Activated naive CD4-positive, alpha-beta T cell treated with anti-CD3 and anti-CD28 coated beads, Interleukin-2, amount 10 ng/mL, durations not matched to agents 7 days and 5 days (primary cell): ENCODE data around the gene NET1.

ENCODE experiments used
- CTCF ChIA-PET: fragments of 350-600 bp; sonication (Branson Sonifier 250); formaldehyde crosslinking; loops from one replicate; lab custom pipeline; 2021; ENCODE audit warnings: antibody characterized with exemption; lab: Charles Lee
- DNase-seq: peaks from one replicate; pipeline ENCODE4 v3.0.0-alpha.2; 2020
- H3K27ac Mint-ChIP-seq: one replicate; pipeline ENCODE4 v1.8.0; 2021; ENCODE audit warnings: mild to moderate bottlenecking, moderate library complexity, mixed read lengths
- H3K27me3 Mint-ChIP-seq: one replicate; pipeline ENCODE4 v1.8.0; 2021; ENCODE audit warnings: mild to moderate bottlenecking, mixed read lengths
- H3K36me3 Mint-ChIP-seq: one replicate; pipeline ENCODE4 v1.8.0; 2021; ENCODE audit warnings: mixed read lengths
- H3K4me1 Mint-ChIP-seq: one replicate; pipeline ENCODE4 v1.8.0; 2021; ENCODE audit warnings: mixed read lengths
- H3K4me3 Mint-ChIP-seq: one replicate; pipeline ENCODE4 v1.8.0; 2021; ENCODE audit warnings: mild to moderate bottlenecking, moderate library complexity, mixed read lengths
- H3K9me3 Mint-ChIP-seq: one replicate; pipeline ENCODE4 v1.8.0; 2021; ENCODE audit warnings: mixed read lengths

NET1 gene

GRCh38 chr10:5480162-5480941, 68.0 kb downstream of the NET1 start:
- Mint-ChIP-seq H3K27ac (no peak overlapping the region), H3K9me3 (no peaks in the 10 kb centered on the region), H3K4me1 (no peaks in the 10 kb centered on the region), H3K4me3 (no peak overlapping the region), H3K36me3 (no peaks in the 10 kb centered on the region), H3K27me3 (peaks cover 31% of the 10 kb centered on the region)
- CTCF ChIA-PET: no interaction called here
- no peak for DNase-seq

GRCh38 chr10:5481121-5481520, 68.8 kb downstream of the NET1 start:
- no peak overlapping the region for H3K4me3 Mint-ChIP-seq
- H3K36me3 Mint-ChIP-seq: no peaks in the 10 kb centered on the region
- DNase-seq: no peak
- CTCF ChIA-PET: no interaction called here
- H3K4me1 Mint-ChIP-seq: no peaks in the 10 kb centered on the region
- no peak overlapping the region for H3K27ac Mint-ChIP-seq
- H3K27me3 Mint-ChIP-seq: peaks cover 39% of the 10 kb centered on the region
- H3K9me3 Mint-ChIP-seq: no peaks in the 10 kb centered on the region

- Mint-ChIP-seq H3K4me1 (no peaks in the 10 kb centered on the region), H3K27me3 (peaks cover 48% of the 10 kb centered on the region), H3K4me3 (no peak overlapping the region), H3K27ac (no peak overlapping the region), H3K9me3 (no peaks in the 10 kb centered on the region), H3K36me3 (no peaks in the 10 kb centered on the region)
- DNase-seq: no peak
- CTCF ChIA-PET: no interaction called here
Observed at GRCh38 chr10:5482016-5482415, 69.7 kb downstream of the NET1 start.

- peaks cover 45% of the 10 kb centered on the region for H3K27me3 Mint-ChIP-seq
- H3K4me1 Mint-ChIP-seq: no peaks in the 10 kb centered on the region
- CTCF ChIA-PET: no interaction called here
- no peak for DNase-seq
- H3K9me3 Mint-ChIP-seq: no peaks in the 10 kb centered on the region
- H3K36me3 Mint-ChIP-seq: no peaks in the 10 kb centered on the region
- no peak overlapping the region for H3K27ac Mint-ChIP-seq
- H3K4me3 Mint-ChIP-seq: no peak overlapping the region
Observed at GRCh38 chr10:5484205-5484604, 71.8 kb downstream of the NET1 start.

GRCh38 chr10:5485290-5485689, 72.9 kb downstream of the NET1 start:
- Mint-ChIP-seq H3K4me1 (no peaks in the 10 kb centered on the region), H3K36me3 (no peaks in the 10 kb centered on the region), H3K27ac (no peak overlapping the region), H3K9me3 (no peaks in the 10 kb centered on the region), H3K27me3 (peaks cover 41% of the 10 kb centered on the region), H3K4me3 (no peak overlapping the region)
- CTCF ChIA-PET: no interaction called here
- DNase-seq: no peak

GRCh38 chr10:5485948-5486852, 73.8 kb downstream of the NET1 start:
- CTCF ChIA-PET: no interaction called here
- DNase-seq: no peak
- H3K36me3 Mint-ChIP-seq: no peaks in the 10 kb centered on the region
- H3K27me3 Mint-ChIP-seq: peaks cover 33% of the 10 kb centered on the region
- no peaks in the 10 kb centered on the region for H3K9me3 Mint-ChIP-seq
- H3K4me3 Mint-ChIP-seq: no peak overlapping the region
- H3K4me1 Mint-ChIP-seq: no peaks in the 10 kb centered on the region
- H3K27ac Mint-ChIP-seq: no peak overlapping the region

GRCh38 chr10:5486853-5487235, 74.5 kb downstream of the NET1 start:
- no peaks in the 10 kb centered on the region for H3K36me3 Mint-ChIP-seq
- H3K27ac Mint-ChIP-seq: no peak overlapping the region
- no peak overlapping the region for H3K4me3 Mint-ChIP-seq
- peaks cover 35% of the 10 kb centered on the region for H3K27me3 Mint-ChIP-seq
- CTCF ChIA-PET: no interaction called here
- no peaks in the 10 kb centered on the region for H3K9me3 Mint-ChIP-seq
- no peak for DNase-seq
- H3K4me1 Mint-ChIP-seq: no peaks in the 10 kb centered on the region

- Mint-ChIP-seq H3K36me3 (no peaks in the 10 kb centered on the region), H3K9me3 (peaks cover 7% of the 10 kb centered on the region), H3K4me1 (no peaks in the 10 kb centered on the region), H3K27ac (no peak overlapping the region), H3K27me3 (peaks cover 32% of the 10 kb centered on the region), H3K4me3 (no peak overlapping the region)
- CTCF ChIA-PET: interaction anchor here (0.5 kb wide), 1 partner anchor 1324 kb away, joined by 3 read pairs; no protein-coding TSS in a partner anchor
- DNase-seq: no peak
Observed at GRCh38 chr10:5488272-5489161, 76.2 kb downstream of the NET1 start.

- CTCF ChIA-PET: no interaction called here
- peaks cover 7% of the 10 kb centered on the region for H3K9me3 Mint-ChIP-seq
- no peaks in the 10 kb centered on the region for H3K36me3 Mint-ChIP-seq
- no peaks in the 10 kb centered on the region for H3K4me1 Mint-ChIP-seq
- no peak overlapping the region for H3K27ac Mint-ChIP-seq
- no peak overlapping the region for H3K4me3 Mint-ChIP-seq
- no peak for DNase-seq
- peaks cover 30% of the 10 kb centered on the region for H3K27me3 Mint-ChIP-seq
Observed at GRCh38 chr10:5490032-5490431, 77.7 kb downstream of the NET1 start.

GRCh38 chr10:5490698-5491464, 78.5 kb downstream of the NET1 start:
- CTCF ChIA-PET: no interaction called here
- no peak overlapping the region for H3K27ac Mint-ChIP-seq

GRCh38 chr10:5491477-5491876, 79.1 kb downstream of the NET1 start:
- Mint-ChIP-seq H3K36me3 (no peaks in the 10 kb centered on the region), H3K27ac (no peak overlapping the region), H3K4me1 (no peaks in the 10 kb centered on the region), H3K9me3 (peaks cover 7% of the 10 kb centered on the region), H3K27me3 (peaks cover 16% of the 10 kb centered on the region), H3K4me3 (no peak overlapping the region)
- no peak for DNase-seq
- CTCF ChIA-PET: no interaction called here

More at GRCh38 chr10:5490698-5491464, 78.5 kb downstream of the NET1 start:
- no peak overlapping the region for H3K4me3 Mint-ChIP-seq
- no peak for DNase-seq
- H3K9me3 Mint-ChIP-seq: peaks cover 7% of the 10 kb centered on the region
- H3K36me3 Mint-ChIP-seq: no peaks in the 10 kb centered on the region
- H3K4me1 Mint-ChIP-seq: no peaks in the 10 kb centered on the region
- H3K27me3 Mint-ChIP-seq: peaks cover 22% of the 10 kb centered on the region

- H3K4me3 Mint-ChIP-seq: no peak overlapping the region
- DNase-seq: no peak
- no peak overlapping the region for H3K27ac Mint-ChIP-seq
- no peaks in the 10 kb centered on the region for H3K4me1 Mint-ChIP-seq
- CTCF ChIA-PET: no interaction called here
- H3K36me3 Mint-ChIP-seq: no peaks in the 10 kb centered on the region
- H3K9me3 Mint-ChIP-seq: peaks cover 7% of the 10 kb centered on the region
- peaks cover 9% of the 10 kb centered on the region for H3K27me3 Mint-ChIP-seq
Observed at GRCh38 chr10:5492322-5492855, 80.0 kb downstream of the NET1 start.

GRCh38 chr10:5492929-5493576, 80.7 kb downstream of the NET1 start:
- CTCF ChIA-PET: no interaction called here
- H3K4me3 Mint-ChIP-seq: no peak overlapping the region
- no peak for DNase-seq
- H3K9me3 Mint-ChIP-seq: peaks cover 7% of the 10 kb centered on the region
- H3K27me3 Mint-ChIP-seq: peaks cover 9% of the 10 kb centered on the region
- H3K4me1 Mint-ChIP-seq: no peaks in the 10 kb centered on the region
- no peak overlapping the region for H3K27ac Mint-ChIP-seq
- H3K36me3 Mint-ChIP-seq: no peaks in the 10 kb centered on the region
